Measurements from ENCODE around the gene GPC3. TPM values are rescaled to one million over a fixed set of nuclear protein-coding genes. Genes with fewer than 3 reads are reported as not detected.

The GPC3 gene
- total and polyA plus RNA-seq, 5 donors from 2014 or later: 0.34 to 0.93 (median 0.44) TPM; not detected in 2

DNA sequence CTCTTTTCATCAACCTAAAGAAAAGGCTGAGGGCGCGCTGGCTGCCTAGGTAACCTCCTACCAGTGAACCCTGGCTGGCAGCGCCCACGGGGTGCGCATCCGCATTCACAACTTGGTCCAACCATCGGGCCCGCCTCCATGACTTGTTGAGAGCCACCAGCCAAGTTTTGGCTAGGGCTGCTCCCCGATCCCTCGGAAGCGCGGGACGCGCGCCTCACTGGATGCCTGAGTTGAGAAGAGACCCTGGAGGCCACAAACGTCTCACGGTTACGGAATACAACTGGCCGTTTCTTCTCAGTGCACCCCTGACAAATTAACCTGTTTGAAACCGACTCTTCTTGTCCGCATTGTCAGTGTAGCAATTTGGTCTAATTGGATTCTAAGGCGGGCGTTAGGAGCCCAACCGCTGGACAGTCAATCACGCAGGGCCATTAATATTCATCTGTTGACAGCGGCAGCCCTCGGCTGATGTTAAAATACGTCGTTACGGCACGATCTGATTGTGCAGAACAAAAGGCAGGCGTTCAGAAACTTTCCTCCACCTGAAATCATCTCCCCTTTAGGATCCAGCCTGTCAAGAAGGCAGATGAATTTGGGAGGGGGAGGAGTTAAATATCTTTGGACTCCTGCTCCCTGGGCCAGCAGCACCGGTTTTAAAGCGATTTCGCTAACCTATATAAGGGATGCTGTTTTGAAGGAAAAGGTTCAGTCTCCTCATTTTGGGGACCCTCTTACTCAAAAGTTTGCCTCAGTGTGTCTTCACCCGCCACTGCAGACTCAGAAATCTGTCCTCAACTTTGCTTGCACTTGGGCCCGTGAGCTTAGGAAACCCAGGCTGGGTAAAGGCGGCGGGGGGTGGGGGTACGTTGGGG is 1.2 kb downstream of the GPC3 start:
- Mint-ChIP-seq H3K36me3 (no peaks in the 10 kb centered on the region), H3K4me3 (peak overlapping the region in 3 of 4 donors; percentile 27 to 41 (median 29)), H3K4me1 (peaks cover 0 to 4% (median 0%) of the 10 kb centered on the region in 4 donors), H3K9me3 (peaks cover 0 to 5% (median 0%) of the 10 kb centered on the region in 7 donors), H3K27ac (no peak overlapping the region), H3K27me3 (peaks cover 18% of the 10 kb centered on the region)
- H3K9me3 ChIP-seq (ENCODE audit: control insufficient read depth in 2 of 2, low read length in 2 of 2): no peaks in the 10 kb centered on the region
- H3K36me3 ChIP-seq (ENCODE audit: control insufficient read depth, insufficient read depth, low read length): no peaks in the 10 kb centered on the region
- H3K4me1 ChIP-seq (ENCODE audit: control insufficient read depth, insufficient read depth, low read length, poor library complexity, severe bottlenecking): no peaks in the 10 kb centered on the region
- no peak overlapping the region for H3K27ac ChIP-seq (ENCODE audit: insufficient read depth, low read length, poor library complexity, severe bottlenecking)
- H3K4me3 ChIP-seq (ENCODE audit: low read depth, low read length): no peak overlapping the region
- DNase-seq (no peak), ATAC-seq (ENCODE audit: low read depth in 2 of 2) (no peak)
- H3K27me3 ChIP-seq (ENCODE audit: control insufficient read depth, insufficient read depth, low read length): no peaks in the 10 kb centered on the region

DNA sequence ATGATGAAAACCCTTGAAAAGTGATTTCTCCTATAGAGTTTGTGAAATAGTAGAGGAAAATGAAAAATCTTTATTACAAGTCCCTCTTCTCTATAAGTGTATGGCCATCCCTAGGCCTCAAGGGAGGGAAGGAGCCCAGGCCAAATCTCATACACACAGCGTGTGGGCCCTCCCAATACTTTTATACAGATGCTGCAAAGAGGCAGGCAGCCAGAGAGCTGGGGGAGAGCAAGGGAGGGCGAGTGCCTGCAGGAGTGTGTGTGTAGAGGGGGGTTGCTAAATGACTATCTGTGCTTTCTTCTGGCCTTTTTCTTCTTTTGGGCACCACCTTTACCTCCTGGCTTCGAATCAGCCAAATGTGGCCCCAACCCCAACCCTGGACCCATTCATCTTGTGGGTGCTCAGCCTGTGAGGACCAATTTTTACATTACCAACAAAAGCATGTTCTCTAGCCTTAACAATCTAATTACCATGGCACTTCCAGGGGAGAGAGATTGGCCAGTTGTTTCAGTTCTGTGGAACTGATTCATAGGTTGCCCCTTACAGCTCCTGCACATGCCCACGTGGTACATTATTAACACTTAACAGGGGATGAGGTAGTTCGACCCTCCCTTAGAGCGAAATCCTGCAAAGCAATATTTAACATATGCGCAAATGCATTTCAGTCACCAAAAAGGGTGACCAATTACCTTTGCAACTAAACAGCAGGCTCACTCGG is 2.0 kb downstream of the GPC3 start:
- Mint-ChIP-seq H3K4me1 (peaks cover 0 to 4% (median 0%) of the 10 kb centered on the region in 4 donors), H3K4me3 (peak overlapping the region in 2 of 4 donors; percentile 46 to 79), H3K27ac (no peak overlapping the region), H3K27me3 (peaks cover 18% of the 10 kb centered on the region), H3K9me3 (peaks cover 0 to 5% (median 0%) of the 10 kb centered on the region in 7 donors), H3K36me3 (no peaks in the 10 kb centered on the region)
- H3K27ac ChIP-seq (ENCODE audit: insufficient read depth, low read length, poor library complexity, severe bottlenecking): no peak overlapping the region
- no peaks in the 10 kb centered on the region for H3K9me3 ChIP-seq (ENCODE audit: control insufficient read depth in 2 of 2, low read length in 2 of 2)
- H3K4me1 ChIP-seq (ENCODE audit: control insufficient read depth, insufficient read depth, low read length, poor library complexity, severe bottlenecking): no peaks in the 10 kb centered on the region
- no peak overlapping the region for H3K4me3 ChIP-seq (ENCODE audit: low read depth, low read length)
- no peak for ATAC-seq (ENCODE audit: low read depth in 2 of 2)
- no peaks in the 10 kb centered on the region for H3K36me3 ChIP-seq (ENCODE audit: control insufficient read depth, insufficient read depth, low read length)
- H3K27me3 ChIP-seq (ENCODE audit: control insufficient read depth, insufficient read depth, low read length): no peaks in the 10 kb centered on the region
- no peak for DNase-seq

DNA sequence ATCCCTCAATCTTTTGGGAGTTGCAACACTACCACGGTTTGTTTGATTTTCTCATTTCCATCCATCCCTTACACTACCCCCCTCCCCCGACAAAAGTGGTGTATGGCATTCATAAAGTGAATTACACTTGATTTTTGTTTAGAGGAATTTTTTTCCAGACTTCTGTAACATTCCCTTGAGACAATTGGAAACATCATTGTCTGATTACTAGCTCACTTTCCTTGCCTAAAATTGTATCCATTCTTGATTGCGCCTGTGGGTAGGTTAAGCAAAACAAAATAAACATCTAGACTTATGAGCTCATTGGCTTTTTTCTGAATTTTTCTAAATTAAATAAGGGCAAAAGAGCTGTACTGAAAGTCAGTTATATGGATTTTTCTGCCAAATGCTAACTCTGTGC is 3.5 kb downstream of the GPC3 start:
- Histone ChIP-seq H3K4me1 (ENCODE audit: control insufficient read depth, insufficient read depth, low read length, poor library complexity, severe bottlenecking) (no peaks in the 10 kb centered on the region), H3K27me3 (ENCODE audit: control insufficient read depth, insufficient read depth, low read length) (peaks cover 2% of the 10 kb centered on the region), H3K36me3 (ENCODE audit: control insufficient read depth, insufficient read depth, low read length) (no peaks in the 10 kb centered on the region), H3K4me3 (ENCODE audit: low read depth, low read length) (no peak overlapping the region), H3K27ac (ENCODE audit: insufficient read depth, low read length, poor library complexity, severe bottlenecking) (no peak overlapping the region), H3K9me3 (ENCODE audit: control insufficient read depth in 2 of 2, low read length in 2 of 2) (no peaks in the 10 kb centered on the region)
- Mint-ChIP-seq H3K36me3 (no peaks in the 10 kb centered on the region), H3K27ac (no peak overlapping the region), H3K4me3 (no peak overlapping the region), H3K9me3 (peaks cover 0 to 6% (median 0%) of the 10 kb centered on the region in 7 donors), H3K4me1 (peaks cover 0 to 4% (median 0%) of the 10 kb centered on the region in 4 donors), H3K27me3 (peaks cover 18% of the 10 kb centered on the region)
- ATAC-seq (ENCODE audit: low read depth in 2 of 2) (no peak), DNase-seq (no peak)

DNA sequence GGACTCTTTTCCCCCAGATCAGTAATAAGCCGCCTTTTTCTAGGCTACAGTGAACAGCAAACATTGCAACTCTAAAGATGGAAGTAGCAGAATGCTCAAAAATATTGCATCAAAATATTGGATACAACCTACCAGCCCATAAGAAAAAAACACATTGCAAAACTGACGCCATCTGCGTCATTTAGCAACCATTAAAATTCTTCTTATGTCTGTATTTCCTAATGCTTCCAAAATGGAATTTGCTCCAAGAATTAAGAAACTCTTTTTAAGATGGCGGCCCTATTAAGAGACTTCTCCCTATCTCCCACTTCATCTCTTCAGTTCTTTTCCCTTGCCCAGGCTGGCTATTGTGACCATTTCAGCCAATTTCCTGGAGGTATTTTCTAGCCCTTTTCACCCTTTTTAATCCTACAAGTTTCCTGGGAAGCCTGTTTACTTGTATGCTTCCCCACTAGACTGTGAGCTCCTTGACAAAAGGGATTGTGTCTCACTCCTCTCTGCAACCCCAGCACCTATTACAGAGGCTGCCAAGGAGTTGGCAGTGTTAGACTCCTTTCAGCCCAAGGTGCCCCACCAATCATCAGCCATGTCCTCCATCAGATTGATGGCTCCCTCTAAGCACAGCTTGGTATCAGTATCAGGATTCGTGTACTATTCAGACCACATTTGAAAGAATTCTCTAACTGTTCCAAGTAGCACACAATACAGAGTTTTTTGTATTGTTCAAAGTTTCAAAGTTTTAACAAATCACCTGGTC is 4.4 kb downstream of the GPC3 start:
- H3K36me3 Mint-ChIP-seq: no peaks in the 10 kb centered on the region
- Histone ChIP-seq H3K27me3 (ENCODE audit: control insufficient read depth, insufficient read depth, low read length) (peaks cover 2% of the 10 kb centered on the region), H3K27ac (ENCODE audit: insufficient read depth, low read length, poor library complexity, severe bottlenecking) (no peak overlapping the region), H3K4me3 (ENCODE audit: low read depth, low read length) (no peak overlapping the region), H3K4me1 (ENCODE audit: control insufficient read depth, insufficient read depth, low read length, poor library complexity, severe bottlenecking) (no peaks in the 10 kb centered on the region), H3K9me3 (ENCODE audit: control insufficient read depth in 2 of 2, low read length in 2 of 2) (no peaks in the 10 kb centered on the region), H3K36me3 (ENCODE audit: control insufficient read depth, insufficient read depth, low read length) (no peaks in the 10 kb centered on the region)
- peaks cover 18% of the 10 kb centered on the region for H3K27me3 Mint-ChIP-seq
- no peak overlapping the region for H3K27ac Mint-ChIP-seq
- H3K4me1 Mint-ChIP-seq: peaks cover 0 to 4% (median 0%) of the 10 kb centered on the region in 4 donors
- ATAC-seq (ENCODE audit: low read depth in 2 of 2) (no peak), DNase-seq (no peak)
- H3K9me3 Mint-ChIP-seq: peaks cover 0 to 6% (median 0%) of the 10 kb centered on the region in 7 donors
- H3K4me3 Mint-ChIP-seq: no peak overlapping the region

DNA sequence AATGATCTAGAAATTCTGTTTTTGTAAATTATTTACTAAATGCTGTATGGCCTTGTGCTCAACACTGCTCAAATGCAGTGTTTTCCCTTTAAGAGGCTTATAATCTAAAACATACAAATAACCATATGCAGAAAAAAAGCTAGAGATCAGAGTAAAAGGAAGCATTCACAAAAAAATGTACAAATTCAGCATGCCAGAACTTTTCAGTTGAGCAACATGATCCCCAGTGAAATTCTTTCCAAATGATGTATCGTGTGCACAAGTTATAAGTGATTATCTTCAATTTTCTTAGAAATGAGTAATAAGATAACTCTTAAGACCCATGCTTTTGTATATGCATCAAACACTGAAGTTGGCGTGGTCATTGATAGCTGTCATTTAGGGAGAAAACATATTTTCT is 5.0 kb downstream of the GPC3 start:
- H3K36me3 Mint-ChIP-seq: no peaks in the 10 kb centered on the region
- no peak overlapping the region for H3K27ac Mint-ChIP-seq
- DNase-seq (no peak), ATAC-seq (ENCODE audit: low read depth in 2 of 2) (no peak)
- H3K27ac ChIP-seq (ENCODE audit: insufficient read depth, low read length, poor library complexity, severe bottlenecking): no peak overlapping the region
- H3K27me3 ChIP-seq (ENCODE audit: control insufficient read depth, insufficient read depth, low read length): peaks cover 2% of the 10 kb centered on the region
- H3K4me1 Mint-ChIP-seq: peaks cover 0 to 4% (median 0%) of the 10 kb centered on the region in 4 donors
- H3K4me3 Mint-ChIP-seq: no peak overlapping the region
- H3K4me1 ChIP-seq (ENCODE audit: control insufficient read depth, insufficient read depth, low read length, poor library complexity, severe bottlenecking): no peaks in the 10 kb centered on the region
- H3K4me3 ChIP-seq (ENCODE audit: low read depth, low read length): no peak overlapping the region
- no peaks in the 10 kb centered on the region for H3K36me3 ChIP-seq (ENCODE audit: control insufficient read depth, insufficient read depth, low read length)
- no peaks in the 10 kb centered on the region for H3K9me3 ChIP-seq (ENCODE audit: control insufficient read depth in 2 of 2, low read length in 2 of 2)
- peaks cover 0 to 4% (median 0%) of the 10 kb centered on the region in 7 donors for H3K9me3 Mint-ChIP-seq
- H3K27me3 Mint-ChIP-seq: peaks cover 18% of the 10 kb centered on the region

DNA sequence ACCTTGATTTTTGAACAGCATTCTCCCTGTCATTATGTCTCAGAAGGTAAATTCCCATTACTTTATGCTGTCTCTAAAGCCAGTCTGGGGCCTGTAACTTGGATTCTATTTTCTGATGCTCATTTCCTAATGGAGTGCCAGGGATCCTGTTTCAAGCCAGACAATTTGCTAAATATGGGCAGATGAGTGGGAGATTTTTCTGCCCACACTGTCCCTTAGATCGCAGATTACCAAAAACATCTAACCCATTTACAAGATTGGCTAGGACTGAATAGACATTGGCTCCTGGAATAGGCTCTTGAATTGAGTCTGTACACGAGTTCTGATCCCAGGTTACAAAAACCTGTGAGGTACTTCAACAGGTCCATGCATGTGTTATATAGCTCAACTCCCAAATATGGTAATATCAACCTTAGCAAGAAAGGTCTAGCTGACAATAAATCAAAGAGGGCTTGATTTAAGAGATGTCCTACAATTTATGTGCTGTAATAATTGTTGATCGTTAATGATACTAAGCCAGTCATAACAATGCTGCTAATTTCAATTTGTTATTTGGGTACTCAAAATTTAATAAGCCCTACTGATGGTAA is 5.7 kb downstream of the GPC3 start:
- H3K4me3 Mint-ChIP-seq: no peak overlapping the region
- Histone ChIP-seq H3K4me1 (ENCODE audit: control insufficient read depth, insufficient read depth, low read length, poor library complexity, severe bottlenecking) (no peaks in the 10 kb centered on the region), H3K9me3 (ENCODE audit: control insufficient read depth in 2 of 2, low read length in 2 of 2) (no peaks in the 10 kb centered on the region), H3K36me3 (ENCODE audit: control insufficient read depth, insufficient read depth, low read length) (no peaks in the 10 kb centered on the region), H3K4me3 (ENCODE audit: low read depth, low read length) (no peak overlapping the region), H3K27me3 (ENCODE audit: control insufficient read depth, insufficient read depth, low read length) (peaks cover 2% of the 10 kb centered on the region), H3K27ac (ENCODE audit: insufficient read depth, low read length, poor library complexity, severe bottlenecking) (no peak overlapping the region)
- ATAC-seq (ENCODE audit: low read depth in 2 of 2) (no peak), DNase-seq (no peak)
- peaks cover 0 to 4% (median 0%) of the 10 kb centered on the region in 4 donors for H3K4me1 Mint-ChIP-seq
- H3K36me3 Mint-ChIP-seq: no peaks in the 10 kb centered on the region
- no peak overlapping the region for H3K27ac Mint-ChIP-seq
- peaks cover 0 to 4% (median 0%) of the 10 kb centered on the region in 7 donors for H3K9me3 Mint-ChIP-seq
- H3K27me3 Mint-ChIP-seq: peaks cover 18% of the 10 kb centered on the region

DNA sequence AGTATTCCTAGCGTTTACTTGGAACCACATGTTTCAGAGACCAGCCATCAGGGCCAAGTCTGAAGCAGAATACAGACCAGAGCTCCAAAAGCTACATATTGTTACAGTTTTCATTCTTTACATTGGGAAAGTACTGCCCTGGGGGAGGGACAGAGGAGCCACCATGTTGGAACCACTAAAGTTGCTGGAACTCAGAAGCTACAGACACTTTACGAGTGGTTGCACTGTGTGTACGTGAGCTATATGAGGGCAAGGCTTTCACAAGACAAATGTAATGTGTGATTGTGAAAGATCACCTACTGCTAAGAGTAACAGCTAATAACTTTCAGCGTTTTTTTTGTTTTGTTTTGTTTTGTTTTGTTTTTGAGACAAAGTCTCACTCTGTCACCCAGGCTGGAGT is 11.7 kb downstream of the GPC3 start:
- no peak overlapping the region for H3K4me3 Mint-ChIP-seq
- no peak overlapping the region for H3K4me3 ChIP-seq (ENCODE audit: low read depth, low read length)
- peaks cover 2% of the 10 kb centered on the region for H3K27me3 ChIP-seq (ENCODE audit: control insufficient read depth, insufficient read depth, low read length)
- no peaks in the 10 kb centered on the region for H3K9me3 ChIP-seq (ENCODE audit: control insufficient read depth in 2 of 2, low read length in 2 of 2)
- peaks cover 0 to 2% (median 0%) of the 10 kb centered on the region in 7 donors for H3K9me3 Mint-ChIP-seq
- no peak overlapping the region for H3K27ac ChIP-seq (ENCODE audit: insufficient read depth, low read length, poor library complexity, severe bottlenecking)
- no peak for DNase-seq
- no peaks in the 10 kb centered on the region for H3K4me1 ChIP-seq (ENCODE audit: control insufficient read depth, insufficient read depth, low read length, poor library complexity, severe bottlenecking)
- H3K36me3 ChIP-seq (ENCODE audit: control insufficient read depth, insufficient read depth, low read length): no peaks in the 10 kb centered on the region
- no peak overlapping the region for H3K27ac Mint-ChIP-seq
- no peaks in the 10 kb centered on the region for H3K4me1 Mint-ChIP-seq
- no peak for ATAC-seq (ENCODE audit: low read depth in 2 of 2)
- peaks cover 5% of the 10 kb centered on the region for H3K27me3 Mint-ChIP-seq
- no peaks in the 10 kb centered on the region for H3K36me3 Mint-ChIP-seq
